Activated CD8-positive, alpha-beta T cell treated with anti-CD3 and anti-CD28 coated beads, Interleukin-2, amount 10 ng/mL, durations not matched to agents 7 days and 5 days (primary cell): Measurements from ENCODE around the gene TCERG1L. TPM values are rescaled to one million over a fixed set of nuclear protein-coding genes. Genes with fewer than 3 reads are reported as not detected.

ENCODE experiments used
- ATAC-seq: fragments of 150-1000 bp; cut with Tn5 transposase; one replicate; pipeline ENCODE4 v1.10.0; 2021; ENCODE audit warnings: moderate library complexity
- CTCF ChIA-PET: fragments of 350-600 bp; sonication (Branson Sonifier 250); formaldehyde crosslinking; loops from one replicate; lab custom pipeline; 2021; ENCODE audit warnings: antibody characterized with exemption; lab: Charles Lee
- POLR2A ChIA-PET: fragments of 350-600 bp; sonication (Branson Sonifier 250); formaldehyde crosslinking; loops from one replicate; lab custom pipeline; 2021; ENCODE audit warnings: antibody characterized with exemption; lab: Charles Lee
- DNase-seq: peaks from one replicate; pipeline ENCODE4 v3.0.0-alpha.2; 2020
- H3K27ac Mint-ChIP-seq: one replicate; pipeline ENCODE4 v1.8.0; 2021; ENCODE audit warnings: mild to moderate bottlenecking, mixed read lengths
- H3K27me3 Mint-ChIP-seq: one replicate; pipeline ENCODE4 v1.8.0; 2021; ENCODE audit warnings: low read depth, mixed read lengths
- H3K36me3 Mint-ChIP-seq: one replicate; pipeline ENCODE4 v1.8.0; 2021; ENCODE audit warnings: low read depth, mixed read lengths
- H3K4me1 Mint-ChIP-seq: one replicate; pipeline ENCODE4 v1.8.0; 2021; ENCODE audit warnings: low read depth, mixed read lengths
- H3K4me3 Mint-ChIP-seq: one replicate; pipeline ENCODE4 v1.8.0; 2021; ENCODE audit warnings: mild to moderate bottlenecking, mixed read lengths
- H3K9me3 Mint-ChIP-seq: one replicate; pipeline ENCODE4 v1.8.0; 2022; ENCODE audit warnings: mixed read lengths; ENCODE audit not compliant: insufficient read depth
- total RNA-seq, 2 experiments: library from RNA; stranded (reverse); gene quantifications; one replicate each; pipeline ENCODE4 v1.2.3, GENCODE V29; 2021

TCERG1L gene
- total RNA-seq, 2 experiments from 2014 or later, result 0.08 TPM; not detected in 1

DNA sequence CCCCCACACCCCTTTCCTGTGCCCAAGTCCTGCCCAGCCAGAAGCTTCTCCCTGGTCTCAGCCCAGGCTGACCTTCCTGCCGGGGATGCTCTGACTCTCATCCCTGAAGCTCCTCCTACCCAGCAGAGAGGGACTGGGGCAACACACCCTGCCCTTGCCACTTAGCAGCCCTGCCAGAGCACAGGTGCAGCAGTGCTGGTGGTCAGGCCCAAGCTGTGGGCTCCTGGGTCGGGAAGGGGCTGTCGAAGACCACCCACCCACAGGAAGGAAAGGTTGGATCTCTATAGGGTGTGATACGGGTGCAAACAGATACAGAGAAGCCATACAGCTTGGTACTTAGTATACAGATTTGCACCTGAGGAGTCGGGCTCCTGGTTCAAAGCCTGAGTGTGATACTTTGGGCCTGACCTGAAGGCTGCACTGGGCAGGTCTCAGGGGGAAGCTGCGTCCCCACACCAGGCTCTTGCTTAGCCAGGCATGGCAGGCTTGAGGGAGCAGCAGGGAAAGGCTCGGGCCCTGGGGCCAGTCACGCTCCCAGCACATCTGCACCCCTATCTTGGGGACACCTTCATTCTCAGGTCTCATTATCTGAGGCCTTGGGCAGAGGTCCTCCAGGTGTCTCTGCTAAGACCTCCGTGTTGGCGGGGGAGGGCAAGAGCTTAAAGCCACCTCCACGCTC, 47.3 kb downstream of the TCERG1L start:
- CTCF ChIA-PET, result no interaction called here
- Mint-ChIP-seq H3K27ac (no peak overlapping the region), H3K27me3 (no peaks in the 10 kb centered on the region), H3K9me3 (no peaks in the 10 kb centered on the region), H3K36me3 (no peaks in the 10 kb centered on the region), H3K4me3 (no peak overlapping the region), H3K4me1 (no peaks in the 10 kb centered on the region)
- ATAC-seq (no peak), DNase-seq (no peak)
- POLR2A ChIA-PET, result no interaction called here

DNA sequence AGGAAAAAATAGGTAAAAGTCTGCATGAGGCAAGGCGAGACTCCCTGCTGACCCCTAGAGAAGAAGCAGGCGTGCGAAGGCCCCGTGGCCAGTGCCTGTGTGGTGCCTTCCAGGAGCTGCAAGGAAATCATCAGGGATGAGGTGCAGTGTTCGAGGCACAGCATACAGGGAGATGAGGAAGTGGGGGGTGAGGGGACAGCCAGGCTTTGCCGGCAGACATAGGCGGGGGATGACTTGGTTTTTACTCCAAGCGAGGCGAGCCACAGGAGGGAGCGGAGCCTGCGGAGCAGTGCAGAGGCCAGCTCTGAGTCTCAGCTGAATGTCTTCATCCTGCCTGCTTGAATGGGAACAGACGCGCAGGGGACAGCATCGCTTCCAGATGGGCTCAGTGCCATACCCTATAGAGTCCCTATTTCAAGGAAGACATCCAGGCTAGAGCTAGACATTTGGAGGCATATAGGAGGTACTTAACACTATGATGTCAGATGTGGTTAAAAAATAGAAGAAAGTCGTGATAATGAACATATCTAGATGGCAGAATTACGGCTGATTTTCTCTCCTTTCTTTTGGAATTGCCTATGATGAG, 49.5 kb downstream of the TCERG1L start:
- Mint-ChIP-seq H3K27me3 (no peaks in the 10 kb centered on the region), H3K4me3 (no peak overlapping the region), H3K36me3 (no peaks in the 10 kb centered on the region), H3K4me1 (no peaks in the 10 kb centered on the region), H3K9me3 (no peaks in the 10 kb centered on the region), H3K27ac (no peak overlapping the region)
- DNase-seq (no peak), ATAC-seq (no peak)
- ChIA-PET CTCF (no interaction called here), POLR2A (interaction anchor here (0.6 kb wide), 1 partner anchor 44 kb away, joined by 3 read pairs; no protein-coding TSS in a partner anchor)

DNA sequence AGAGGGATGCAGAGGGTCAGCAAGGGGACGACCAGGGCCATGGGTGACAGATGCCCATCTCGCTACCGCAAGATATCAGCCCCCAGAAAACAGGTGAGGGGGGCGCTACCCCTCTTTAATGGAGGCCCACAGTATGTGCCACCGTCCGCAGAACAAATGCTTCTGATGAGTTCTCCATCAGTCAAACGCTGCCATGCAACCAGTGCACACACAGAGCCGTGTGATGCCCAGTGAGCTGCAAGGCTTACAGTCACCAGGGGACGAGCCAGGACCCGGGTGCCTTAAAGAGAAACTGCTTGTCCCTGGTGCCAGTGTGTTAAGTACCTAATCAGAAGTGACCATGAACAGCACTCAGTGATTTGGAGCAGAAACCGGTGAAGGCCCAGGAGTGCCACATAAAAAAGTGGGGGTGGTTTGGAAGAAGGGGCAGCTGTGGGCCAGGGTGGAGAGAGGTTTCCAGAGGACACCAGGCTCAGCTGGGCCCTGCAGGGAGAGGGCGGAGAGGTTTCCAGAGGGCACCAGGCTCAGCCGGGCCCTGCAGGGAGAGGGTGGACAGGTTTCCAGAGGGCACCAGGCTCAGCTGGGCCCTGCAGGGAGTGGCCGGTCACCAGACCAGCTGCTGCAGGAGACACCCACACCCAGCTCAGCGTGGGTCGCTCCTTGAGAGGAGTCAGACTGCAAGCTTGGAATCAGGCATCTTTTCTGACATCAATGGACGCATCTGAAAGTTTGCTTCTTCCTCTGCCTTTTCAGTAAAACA, 50.9 kb downstream of the TCERG1L start:
- no peak for ATAC-seq
- ChIA-PET POLR2A (no interaction called here), CTCF (no interaction called here)
- Mint-ChIP-seq H3K27me3 (no peaks in the 10 kb centered on the region), H3K4me3 (no peak overlapping the region), H3K27ac (no peak overlapping the region), H3K36me3 (no peaks in the 10 kb centered on the region), H3K9me3 (no peaks in the 10 kb centered on the region), H3K4me1 (no peaks in the 10 kb centered on the region)
- DNase-seq, result no peak

DNA sequence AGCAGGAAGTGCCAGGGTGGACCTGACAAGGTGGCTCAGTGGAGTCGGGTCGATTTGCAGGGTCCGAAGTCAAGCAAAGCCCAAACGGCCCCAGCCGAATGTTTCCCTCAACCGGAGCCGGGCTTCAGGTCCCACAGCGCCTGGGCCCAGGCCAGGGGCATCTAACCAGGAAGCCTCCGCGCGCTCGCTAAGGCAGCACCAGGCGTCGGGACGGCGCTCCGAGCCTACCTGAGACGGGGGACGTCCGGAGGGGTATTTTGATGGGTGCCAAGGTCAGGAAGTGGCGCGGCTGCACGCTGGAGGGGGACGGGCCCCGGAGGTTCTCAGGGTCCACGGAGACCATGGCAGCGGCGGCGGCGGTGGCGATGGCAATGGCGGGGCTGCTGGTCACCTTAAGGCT, 51.5 kb downstream of the TCERG1L start:
- H3K4me1 Mint-ChIP-seq, result no peaks in the 10 kb centered on the region
- H3K4me3 Mint-ChIP-seq, result no peak overlapping the region
- DNase-seq (no peak), ATAC-seq (no peak)
- ChIA-PET CTCF (no interaction called here), POLR2A (no interaction called here)
- H3K9me3 Mint-ChIP-seq, result no peaks in the 10 kb centered on the region
- no peak overlapping the region for H3K27ac Mint-ChIP-seq
- no peaks in the 10 kb centered on the region for H3K36me3 Mint-ChIP-seq
- no peaks in the 10 kb centered on the region for H3K27me3 Mint-ChIP-seq

DNA sequence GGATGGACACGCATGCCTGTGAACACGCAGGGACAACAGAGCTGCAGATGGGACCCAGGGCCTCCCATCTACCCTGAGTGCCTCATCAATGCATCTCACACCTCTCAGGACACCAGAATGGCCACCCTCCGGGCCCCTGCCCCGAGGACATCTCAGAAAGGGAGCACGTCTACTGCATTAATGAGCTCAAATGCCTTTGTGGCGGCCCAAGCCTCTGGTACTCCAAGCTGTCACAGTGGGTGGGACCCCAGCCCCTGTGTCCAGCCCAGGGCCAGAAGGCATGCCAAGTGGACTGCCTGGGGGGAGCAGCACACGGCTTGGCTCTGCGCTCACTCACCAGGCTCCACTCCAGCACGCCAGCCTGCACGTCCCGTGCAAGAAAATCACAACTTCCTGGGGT, 52.0 kb downstream of the TCERG1L start:
- no peaks in the 10 kb centered on the region for H3K4me1 Mint-ChIP-seq
- CTCF ChIA-PET, result no interaction called here

DNA sequence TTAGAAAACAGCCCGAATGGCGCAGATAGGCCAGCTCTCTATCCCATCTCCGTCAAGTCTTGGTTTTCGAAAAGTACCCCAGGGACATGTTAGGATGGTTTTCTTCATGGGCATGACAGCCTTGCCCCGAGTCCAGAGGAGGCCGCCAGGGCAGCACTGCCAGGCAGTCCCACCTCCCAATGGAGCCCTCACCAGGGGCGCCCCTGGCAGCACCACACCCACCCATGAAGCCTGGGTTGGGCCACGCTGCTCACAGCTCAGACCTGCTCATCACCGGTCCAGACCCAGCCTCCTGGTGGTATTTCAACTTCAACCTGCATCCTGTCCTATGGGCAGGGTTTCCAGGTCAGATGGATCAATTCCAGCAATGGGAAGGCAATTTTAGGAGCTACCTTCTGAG, 53.3 kb downstream of the TCERG1L start:
- Mint-ChIP-seq H3K36me3 (no peaks in the 10 kb centered on the region), H3K9me3 (no peaks in the 10 kb centered on the region), H3K4me3 (no peak overlapping the region), H3K27ac (no peak overlapping the region), H3K4me1 (no peaks in the 10 kb centered on the region), H3K27me3 (no peaks in the 10 kb centered on the region)
- CTCF ChIA-PET, result no interaction called here
- POLR2A ChIA-PET, result no interaction called here
- DNase-seq (no peak), ATAC-seq (no peak)

More for the DNA sequence above, 52.0 kb downstream of the TCERG1L start:
- ATAC-seq (no peak), DNase-seq (no peak)
- Mint-ChIP-seq H3K9me3 (no peaks in the 10 kb centered on the region), H3K27me3 (no peaks in the 10 kb centered on the region), H3K36me3 (no peaks in the 10 kb centered on the region), H3K27ac (no peak overlapping the region), H3K4me3 (no peak overlapping the region)
- POLR2A ChIA-PET, result no interaction called here

DNA sequence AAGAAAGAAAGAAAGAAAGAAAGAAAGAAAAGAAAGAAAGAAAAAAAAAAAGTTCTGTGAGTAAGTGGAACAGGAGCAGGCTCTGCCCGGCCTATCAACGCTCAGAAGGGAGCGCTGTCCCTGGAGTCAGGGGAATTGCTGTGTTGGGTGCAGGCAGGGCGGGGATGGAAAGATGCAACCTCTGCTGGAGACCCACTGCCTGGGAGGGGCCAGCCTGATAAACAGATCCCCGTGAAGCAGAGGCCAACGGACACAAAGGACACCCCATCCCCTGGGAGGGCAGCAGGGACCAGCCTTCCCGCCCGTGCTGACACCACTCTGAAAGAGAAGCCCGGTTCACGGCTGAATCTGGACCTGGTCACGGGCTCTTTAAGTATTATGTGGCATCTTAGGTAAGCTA, 54.5 kb downstream of the TCERG1L start:
- ATAC-seq (no peak), DNase-seq (no peak)
- H3K4me1 Mint-ChIP-seq, result no peaks in the 10 kb centered on the region
- H3K9me3 Mint-ChIP-seq, result no peaks in the 10 kb centered on the region
- H3K4me3 Mint-ChIP-seq, result no peak overlapping the region
- H3K27me3 Mint-ChIP-seq, result no peaks in the 10 kb centered on the region
- H3K36me3 Mint-ChIP-seq, result no peaks in the 10 kb centered on the region
- ChIA-PET CTCF (no interaction called here), POLR2A (no interaction called here)
- no peak overlapping the region for H3K27ac Mint-ChIP-seq

DNA sequence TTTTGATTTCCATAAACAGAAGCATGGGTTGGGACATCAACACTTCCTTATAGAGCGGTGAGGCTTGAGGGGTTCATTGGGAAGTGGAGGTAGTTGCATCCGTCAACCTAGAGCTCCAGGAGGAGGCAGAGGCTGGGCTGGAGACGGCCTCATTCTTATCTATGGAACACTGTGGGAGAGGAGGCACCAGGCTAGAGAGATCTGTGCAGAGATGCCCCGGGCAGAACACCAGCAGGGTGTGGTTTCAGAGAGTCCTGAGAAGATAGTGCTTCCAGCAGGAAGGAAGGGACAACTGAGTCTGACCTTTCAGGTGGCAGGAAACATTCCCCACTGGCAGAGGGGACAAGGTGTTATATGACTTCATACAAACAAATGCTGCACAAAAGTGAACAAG, 56.7 kb downstream of the TCERG1L start:
- Mint-ChIP-seq H3K27me3 (no peaks in the 10 kb centered on the region), H3K27ac (no peak overlapping the region), H3K4me1 (no peaks in the 10 kb centered on the region), H3K36me3 (no peaks in the 10 kb centered on the region), H3K4me3 (no peak overlapping the region), H3K9me3 (no peaks in the 10 kb centered on the region)
- DNase-seq (no peak), ATAC-seq (no peak)
- ChIA-PET CTCF (no interaction called here), POLR2A (no interaction called here)

DNA sequence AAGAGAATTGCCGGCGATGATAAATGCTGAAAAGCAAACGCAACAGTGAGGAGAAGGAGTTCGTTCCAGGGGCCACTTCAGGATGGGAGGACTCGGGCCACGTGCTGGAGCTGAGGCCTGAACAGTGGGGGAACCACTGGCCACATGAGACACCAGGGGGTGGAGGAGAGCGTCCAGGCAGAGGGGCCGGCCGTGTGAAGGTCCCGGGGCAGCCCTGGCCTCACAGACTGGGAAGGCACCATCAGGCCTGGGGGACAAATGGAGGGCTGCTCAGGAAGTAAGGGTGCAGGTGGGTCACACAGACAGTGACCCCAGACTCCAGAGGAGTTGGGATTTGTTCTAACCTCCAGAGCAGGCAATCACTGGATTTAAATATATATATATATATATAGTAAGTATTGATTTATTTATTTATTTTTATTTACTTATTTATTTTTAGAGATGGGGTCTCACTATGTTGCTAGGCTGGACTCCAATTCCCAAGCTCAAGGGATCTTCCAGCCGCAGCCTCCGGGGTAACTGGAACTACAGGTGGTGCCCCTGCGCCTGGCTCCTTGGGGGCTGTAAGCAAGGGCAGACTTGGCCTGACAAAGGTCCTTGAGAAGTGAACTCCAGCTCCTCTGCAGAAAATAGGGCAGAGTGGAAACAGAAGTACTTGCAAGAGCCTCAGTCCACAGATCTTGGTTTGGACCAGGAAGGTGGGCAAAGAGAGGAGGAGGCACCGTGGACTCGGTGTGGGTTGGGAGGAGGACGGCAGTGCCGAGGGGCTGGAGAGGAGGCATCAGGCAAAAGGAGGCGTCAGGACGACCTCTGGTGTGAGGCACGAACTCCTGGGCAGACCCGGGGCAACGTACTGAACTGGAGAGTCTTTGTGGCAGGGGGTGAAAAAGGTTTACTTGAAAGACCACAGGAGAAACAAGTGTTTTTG, 57.3 kb downstream of the TCERG1L start:
- Mint-ChIP-seq H3K27ac (no peak overlapping the region), H3K36me3 (no peaks in the 10 kb centered on the region), H3K4me3 (no peak overlapping the region), H3K4me1 (no peaks in the 10 kb centered on the region), H3K27me3 (no peaks in the 10 kb centered on the region), H3K9me3 (no peaks in the 10 kb centered on the region)
- ChIA-PET POLR2A (no interaction called here), CTCF (no interaction called here)
- no peak for DNase-seq
- ATAC-seq, result no peak

DNA sequence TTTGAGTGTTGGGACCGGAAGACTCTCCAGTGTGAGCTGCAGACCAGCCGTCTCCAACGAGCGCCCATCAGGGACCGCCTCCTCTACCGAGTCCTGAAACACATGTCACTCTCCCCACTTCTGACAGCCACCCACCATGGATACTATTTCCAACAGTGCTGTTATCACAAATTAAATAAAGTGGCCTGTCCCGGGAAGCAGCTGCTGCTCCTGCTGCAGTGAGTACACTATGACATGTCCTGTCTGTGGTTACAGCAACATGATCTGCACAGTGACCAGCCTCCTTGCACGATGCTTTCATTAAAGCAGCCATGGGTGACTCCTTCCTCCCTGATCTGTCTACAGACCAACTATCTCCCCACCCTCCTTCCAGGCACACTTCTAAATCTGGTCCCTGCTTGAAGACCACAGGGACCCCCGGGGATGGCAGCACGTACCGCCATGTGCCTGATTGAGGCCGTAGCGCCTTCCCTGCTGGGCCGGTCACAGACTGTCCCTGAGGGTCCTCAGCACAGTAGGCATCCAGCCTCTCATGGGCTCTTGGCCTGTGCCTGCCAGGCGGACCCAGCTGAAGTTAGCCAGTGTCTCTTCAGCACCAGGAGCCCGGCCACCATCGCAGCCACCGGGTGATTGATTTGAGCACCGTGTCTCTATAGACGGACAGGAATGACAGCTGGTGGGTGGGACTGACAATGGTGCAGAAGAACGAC, 58.8 kb downstream of the TCERG1L start:
- Mint-ChIP-seq H3K9me3 (no peaks in the 10 kb centered on the region), H3K27me3 (no peaks in the 10 kb centered on the region), H3K27ac (no peak overlapping the region), H3K4me1 (no peaks in the 10 kb centered on the region), H3K36me3 (no peaks in the 10 kb centered on the region), H3K4me3 (no peak overlapping the region)
- ChIA-PET CTCF (no interaction called here), POLR2A (no interaction called here)
- no peak for DNase-seq
- ATAC-seq, result no peak

DNA sequence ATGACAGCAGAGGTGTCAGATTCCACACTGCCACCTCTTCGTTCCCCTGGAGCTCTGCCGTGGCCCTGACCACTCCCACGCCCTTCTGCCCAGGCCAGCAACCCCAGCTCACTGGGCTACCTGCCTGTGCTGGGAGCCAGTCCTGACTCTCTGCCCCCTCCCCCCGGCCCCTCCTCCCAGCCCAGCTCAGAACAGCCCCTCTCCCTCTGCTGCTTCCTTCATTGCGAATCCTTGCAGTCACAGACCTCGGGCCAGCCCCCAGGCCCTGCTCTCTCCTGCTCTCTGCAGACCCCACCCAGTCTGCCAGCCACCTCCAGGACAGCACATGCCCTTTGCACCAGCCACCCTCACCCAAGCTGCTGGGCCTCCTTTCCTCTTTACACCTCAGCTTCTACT, 60.4 kb downstream of the TCERG1L start:
- Mint-ChIP-seq H3K4me1 (no peaks in the 10 kb centered on the region), H3K9me3 (no peaks in the 10 kb centered on the region), H3K27me3 (no peaks in the 10 kb centered on the region), H3K27ac (no peak overlapping the region), H3K4me3 (no peak overlapping the region), H3K36me3 (no peaks in the 10 kb centered on the region)
- no peak for DNase-seq
- CTCF ChIA-PET, result no interaction called here
- POLR2A ChIA-PET, result no interaction called here
- ATAC-seq, result no peak
